ENCODE measurements around the gene SUPT6H. TPM values are rescaled to one million over a fixed set of nuclear protein-coding genes. Genes with fewer than 3 reads are reported as not detected.
A peak's percentile ranks its signal among the peaks of the same experiment; 100 is the strongest.

The SUPT6H gene
- total and polyA plus RNA-seq, 2 of the 4 experiments (the other 2 are of a cell fraction) = 41.4 to 44.8 TPM

DNA sequence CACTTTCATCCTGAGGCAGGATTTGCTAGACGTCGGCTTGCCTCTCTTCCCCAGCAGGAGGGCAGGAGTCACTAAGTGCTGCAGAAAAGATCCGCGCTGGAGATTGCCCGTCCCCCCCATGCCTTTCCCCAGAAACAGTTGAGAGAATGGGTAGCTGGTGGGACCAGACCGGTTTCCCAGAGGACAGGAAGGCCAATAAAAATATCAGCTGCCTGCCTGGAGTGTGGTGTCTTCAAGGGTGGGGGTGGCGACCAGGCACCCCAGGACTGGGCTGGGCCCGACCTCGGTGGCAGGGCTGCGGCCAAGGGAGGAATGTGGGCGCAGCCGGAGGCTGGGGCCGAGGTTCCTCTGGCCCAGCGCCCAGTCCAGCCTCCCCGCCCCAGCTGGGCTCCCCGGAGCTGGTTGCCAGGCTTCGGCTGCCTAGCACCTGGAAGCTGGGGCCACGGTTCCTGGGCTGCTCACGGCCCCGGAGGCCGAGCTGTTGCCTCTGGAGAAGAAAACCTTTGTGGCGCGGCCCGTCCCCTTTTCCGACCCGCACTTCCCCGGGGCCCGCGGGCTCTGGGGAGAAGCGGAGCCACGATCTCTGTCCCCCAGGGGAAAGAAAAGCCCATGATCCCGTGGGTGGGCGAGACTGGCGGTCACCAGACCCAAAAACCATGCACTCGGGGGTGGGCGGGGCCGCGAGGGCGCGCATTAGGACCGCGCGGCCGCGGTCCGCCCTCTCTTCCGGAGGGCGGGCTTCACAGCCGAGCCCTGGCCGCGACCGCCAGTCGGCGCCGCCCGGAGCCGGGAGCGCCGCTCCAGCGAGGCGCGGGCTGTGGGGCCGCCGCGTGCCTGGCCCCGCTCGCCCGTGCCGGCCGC is 81.5 kb downstream of the SUPT6H start, which contains the start of gene TRAF4 (continued):
- TF ChIP-seq RAD21 (IDR thresholded peaks at IDR 0.05; ENCODE audit: low read length) = peak; percentile 20; the same call in 1 of the 2 replicates
- TF ChIP-seq, protein P1, sequence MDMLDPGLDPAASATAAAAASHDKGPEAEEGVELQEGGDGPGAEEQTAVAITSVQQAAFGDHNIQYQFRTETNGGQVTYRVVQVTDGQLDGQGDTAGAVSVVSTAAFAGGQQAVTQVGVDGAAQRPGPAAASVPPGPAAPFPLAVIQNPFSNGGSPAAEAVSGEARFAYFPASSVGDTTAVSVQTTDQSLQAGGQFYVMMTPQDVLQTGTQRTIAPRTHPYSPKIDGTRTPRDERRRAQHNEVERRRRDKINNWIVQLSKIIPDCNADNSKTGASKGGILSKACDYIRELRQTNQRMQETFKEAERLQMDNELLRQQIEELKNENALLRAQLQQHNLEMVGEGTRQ (IDR thresholded peaks at IDR 0.05; ENCODE audit: low read depth, low read length) = no peak

Measured in IMR-90 (cell line).